Placental epithelial cell (primary cell): Measurements from ENCODE around the gene COPS7A. TPM values are rescaled to one million over a fixed set of nuclear protein-coding genes. Genes with fewer than 3 reads are reported as not detected.

Experiments
- small RNA-seq: library from RNA; depleted of rRNA; stranded (forward); fragments of <200 nt; gene quantifications from one replicate; pipeline ENCODE3, GENCODE V24; 2012
- total RNA-seq: library from RNA; depleted of rRNA; stranded (reverse); fragments of >200 nt; gene quantifications from 2 replicates; pipeline ENCODE4 v1.2.3, GENCODE V29; 2012

COPS7A gene
- 48.4 and 50.3 TPM in 2 replicates for total RNA-seq

GRCh38 chr12:6723607-6724408 is at the start of gene COPS7A:
Gene COPS7A, plus strand, starts transcription at chr12:6724046. Its CDS starts 611 bp downstream, at chr12:6724657.

GRCh38 chr12:6688999-6689882 is 34.6 kb upstream of the COPS7A start, which contains the start of gene ZNF384:
Gene ZNF384, minus strand, starts transcription at chr12:6689375. Its CDS starts 9,855 bp downstream, at chr12:6679520.

GRCh38 chr12:6700646-6701051 is 23.2 kb upstream of the COPS7A start, which contains the start of gene PIANP:
Gene PIANP, minus strand, starts transcription at chr12:6700815. Its CDS starts 2,754 bp downstream, at chr12:6698061.

GRCh38 chr12:6752921-6753771 is 29.3 kb downstream of the COPS7A start, which contains the start of gene MLF2:
Gene MLF2, minus strand, starts transcription at chr12:6753141. Its CDS starts 807 bp downstream, at chr12:6752334.

GRCh38 chr12:6765634-6766581 is 42.1 kb downstream of the COPS7A start, which contains the start of gene PTMS:
Gene PTMS, plus strand, starts transcription at chr12:6766363. Its CDS starts 343 bp downstream, at chr12:6766706.

GRCh38 chr12:6772331-6772695 is 48.5 kb downstream of the COPS7A start, which contains the start of gene LAG3:
Gene LAG3, plus strand, starts transcription at chr12:6772520. Its CDS starts 333 bp downstream, at chr12:6772853.

Small RNA genes lying within 50 kb of the gene (small RNA-seq; reads per million reads assigned to genes)
- not detected for gene RNU6-781P

Other genes with a start within 250 kb of the COPS7A start
- gene MRPL51, start 230.8 kb upstream of the COPS7A start, total RNA-seq: 90.7 and 115 TPM in 2 replicates
- 34.5 and 62.5 TPM in 2 replicates for gene NCAPD2, start 229.9 kb upstream of the COPS7A start, total RNA-seq
- gene GAPDH, start 189.5 kb upstream of the COPS7A start, total RNA-seq: 6,495 and 11,041 TPM in 2 replicates
- gene IFFO1, start 168.0 kb upstream of the COPS7A start, total RNA-seq: 7.1 and 8.9 TPM in 2 replicates
- gene NOP2, start 155.8 kb upstream of the COPS7A start, total RNA-seq: 17.7 and 35.0 TPM in 2 replicates
- 221 and 313 TPM in 2 replicates for gene CHD4, start 116.7 kb upstream of the COPS7A start, total RNA-seq
- gene LPAR5, start 88.1 kb upstream of the COPS7A start, total RNA-seq: 5.1 and 10.7 TPM in 2 replicates
- 1.6 TPM in 1 of 2 replicates, not detected in the other for gene ACRBP, start 76.6 kb upstream of the COPS7A start, total RNA-seq
- gene ING4, start 60.9 kb upstream of the COPS7A start, total RNA-seq: 47.9 and 81.7 TPM in 2 replicates
- gene ZNF384, start 34.7 kb upstream of the COPS7A start, total RNA-seq: 29.2 and 29.8 TPM in 2 replicates
- gene PIANP, start 23.2 kb upstream of the COPS7A start, total RNA-seq: not detected in 2 replicates
- gene MLF2, start 29.1 kb downstream of the COPS7A start, total RNA-seq: 117 and 212 TPM in 2 replicates
- 70.4 and 99.3 TPM in 2 replicates for gene PTMS, start 42.3 kb downstream of the COPS7A start, total RNA-seq
- 0.11 and 0.39 TPM in 2 replicates for gene LAG3, start 48.5 kb downstream of the COPS7A start, total RNA-seq
- 0.98 and 1.2 TPM in 2 replicates for gene CD4, start 65.5 kb downstream of the COPS7A start, total RNA-seq
- gene GPR162, start 97.8 kb downstream of the COPS7A start, total RNA-seq: 0.11 and 3.1 TPM in 2 replicates
- gene P3H3, start 104.4 kb downstream of the COPS7A start, total RNA-seq: 47.1 and 86.8 TPM in 2 replicates
- 0.65 and 3.1 TPM in 2 replicates for gene GNB3, start 116.9 kb downstream of the COPS7A start, total RNA-seq
- 7.9 and 13.8 TPM in 2 replicates for gene CDCA3, start 127.2 kb downstream of the COPS7A start, total RNA-seq
- 69.5 and 126 TPM in 2 replicates for gene USP5, start 128.1 kb downstream of the COPS7A start, total RNA-seq
- gene TPI1, start 143.5 kb downstream of the COPS7A start, total RNA-seq: 461 and 897 TPM in 2 replicates
- gene SPSB2, start 149.3 kb downstream of the COPS7A start, total RNA-seq: 8.8 and 12.6 TPM in 2 replicates
- gene LRRC23, start 180.8 kb downstream of the COPS7A start, total RNA-seq: 8.2 and 21.6 TPM in 2 replicates
- 0.76 and 1.6 TPM in 2 replicates for gene ENO2, start 190.5 kb downstream of the COPS7A start, total RNA-seq
- gene ATN1, start 203.9 kb downstream of the COPS7A start, total RNA-seq: 12.7 and 23.2 TPM in 2 replicates
- not detected in 2 replicates for gene RNU7-1, start 219.8 kb downstream of the COPS7A start, total RNA-seq
- gene C12orf57, start 220.0 kb downstream of the COPS7A start, total RNA-seq: 72.8 and 133 TPM in 2 replicates
- gene PTPN6, start 227.3 kb downstream of the COPS7A start, total RNA-seq: 21.2 and 25.1 TPM in 2 replicates
- 142 and 192 TPM in 2 replicates for gene PHB2, start 246.6 kb downstream of the COPS7A start, total RNA-seq
- 24.7 and 26.0 TPM in 2 replicates for gene EMG1, start 246.9 kb downstream of the COPS7A start, total RNA-seq